Activated naive CD4-positive, alpha-beta T cell treated with anti-CD3 and anti-CD28 coated beads for 36 hours (primary cell): ENCODE results near the gene DMAC2. TPM values are rescaled to one million over a fixed set of nuclear protein-coding genes. Genes with fewer than 3 reads are reported as not detected.
A peak's percentile ranks its signal among the peaks of the same experiment; 100 is the strongest.

Source experiments
- CTCF ChIA-PET: fragments of 350-600 bp; sonication (Branson Sonifier 250); formaldehyde crosslinking; loops from one replicate; lab custom pipeline; 2021; ENCODE audit warnings: antibody characterized with exemption; lab: Charles Lee
- DNase-seq: peaks from one replicate; pipeline ENCODE4 v3.0.0-alpha.2; 2020
- H3K27ac Mint-ChIP-seq: one replicate; pipeline ENCODE4 v1.8.0; 2021; ENCODE audit warnings: mild to moderate bottlenecking, mixed read lengths
- H3K27me3 Mint-ChIP-seq: one replicate; pipeline ENCODE4 v1.8.0; 2021; ENCODE audit warnings: low read depth, mixed read lengths
- H3K36me3 Mint-ChIP-seq: one replicate; pipeline ENCODE4 v1.8.0; 2021; ENCODE audit warnings: low read depth, mixed read lengths
- H3K4me1 Mint-ChIP-seq: one replicate; pipeline ENCODE4 v1.8.0; 2021; ENCODE audit warnings: low read depth, mixed read lengths
- H3K4me3 Mint-ChIP-seq: one replicate; pipeline ENCODE4 v1.8.0; 2021; ENCODE audit warnings: mild to moderate bottlenecking, moderate library complexity, mixed read lengths
- H3K9me3 Mint-ChIP-seq: one replicate; pipeline ENCODE4 v1.8.0; 2021; ENCODE audit warnings: mixed read lengths
- intact Hi-C: fragments of 100-400 bp; cut with micrococcal nuclease; formaldehyde crosslinking; loops from one replicate; pipeline ENCODE4 v1.15.1; 2023
- total RNA-seq, 2 experiments: library from RNA; stranded (reverse); gene quantifications; one replicate each; pipeline ENCODE4 v1.2.3, GENCODE V29; 2021

Gene DMAC2
- total RNA-seq, 2 experiments from 2014 or later: 51.5 to 53.8 TPM

- intact Hi-C loops: no loop called here
- no peak overlapping the region for H3K27ac Mint-ChIP-seq
- CTCF ChIA-PET: interaction anchor here (1.0 to 2.4 kb wide), 7 partner anchors 8 to 186 kb away, joined by 3 to 14 read pairs (median 10); partner anchors contain the start of gene DMAC2
Measured at GRCh38 chr19:41456342-41456918, 16.7 kb upstream of the DMAC2 start.

GRCh38 chr19:41455936-41456335, 16.2 kb upstream of the DMAC2 start:
- H3K4me1 Mint-ChIP-seq: peaks cover 15% of the 10 kb centered on the region
- H3K9me3 Mint-ChIP-seq: no peaks in the 10 kb centered on the region
- no peak overlapping the region for H3K4me3 Mint-ChIP-seq
- no peaks in the 10 kb centered on the region for H3K36me3 Mint-ChIP-seq
- no peak overlapping the region for H3K27ac Mint-ChIP-seq
- no peaks in the 10 kb centered on the region for H3K27me3 Mint-ChIP-seq
- DNase-seq: no peak
- intact Hi-C loops: no loop called here
- CTCF ChIA-PET: interaction anchor here (1.0 to 2.4 kb wide), 6 partner anchors 9 to 187 kb away, joined by 3 to 14 read pairs (median 8); partner anchors contain the start of gene DMAC2

More at GRCh38 chr19:41456342-41456918, 16.7 kb upstream of the DMAC2 start:
- H3K27me3 Mint-ChIP-seq: no peaks in the 10 kb centered on the region
- peaks cover 15% of the 10 kb centered on the region for H3K4me1 Mint-ChIP-seq
- H3K4me3 Mint-ChIP-seq: no peak overlapping the region
- no peaks in the 10 kb centered on the region for H3K9me3 Mint-ChIP-seq
- H3K36me3 Mint-ChIP-seq: no peaks in the 10 kb centered on the region
- DNase-seq: no peak

GRCh38 chr19:41452584-41453275, 13.0 kb upstream of the DMAC2 start:
- Mint-ChIP-seq H3K36me3 (no peaks in the 10 kb centered on the region), H3K27me3 (no peaks in the 10 kb centered on the region), H3K4me3 (no peak overlapping the region), H3K4me1 (peaks cover 22% of the 10 kb centered on the region), H3K9me3 (no peaks in the 10 kb centered on the region), H3K27ac (no peak overlapping the region)
- intact Hi-C loops: no loop called here
- no peak for DNase-seq
- CTCF ChIA-PET: interaction anchor here (0.7 to 9.5 kb wide), 3 partner anchors 12 to 175 kb away, joined by 3 to 185 read pairs (median 6); partner anchors contain the start of gene DMAC2

- Mint-ChIP-seq H3K9me3 (no peaks in the 10 kb centered on the region), H3K27me3 (no peaks in the 10 kb centered on the region), H3K4me3 (peak overlapping the region; percentile 18), H3K36me3 (no peaks in the 10 kb centered on the region), H3K27ac (peak overlapping the region; percentile 56), H3K4me1 (peaks cover 11% of the 10 kb centered on the region)
- intact Hi-C loops: loop anchor here (1.0 to 5.0 kb wide), 6 partner anchors 67 to 248 kb away; no protein-coding TSS in a partner anchor
- CTCF ChIA-PET: interaction anchor here (0.6 to 9.5 kb wide), 23 partner anchors 8 to 832 kb away, joined by 3 to 185 read pairs (median 4); partner anchors contain the start of genes CEACAM21 and DMAC2
- DNase-seq: no peak
Measured at GRCh38 chr19:41449865-41450178, 10.1 kb upstream of the DMAC2 start.

- CTCF ChIA-PET: interaction anchor here (0.6 to 9.5 kb wide), 34 partner anchors 8 to 326 kb away, joined by 3 to 185 read pairs (median 4); partner anchors contain the start of genes CEACAM21 and DMAC2
- intact Hi-C loops: loop anchor here (1.0 to 5.0 kb wide), 6 partner anchors 68 to 247 kb away; no protein-coding TSS in a partner anchor
- peaks cover 11% of the 10 kb centered on the region for H3K4me1 Mint-ChIP-seq
Measured at GRCh38 chr19:41449079-41449864, 9.6 kb upstream of the DMAC2 start.

GRCh38 chr19:41447732-41448332, 8.1 kb upstream of the DMAC2 start:
- Mint-ChIP-seq H3K4me3 (no peak overlapping the region), H3K27me3 (no peaks in the 10 kb centered on the region), H3K27ac (no peak overlapping the region), H3K36me3 (no peaks in the 10 kb centered on the region), H3K4me1 (peaks cover 11% of the 10 kb centered on the region), H3K9me3 (no peaks in the 10 kb centered on the region)
- CTCF ChIA-PET: interaction anchor here (0.7 to 9.5 kb wide), 14 partner anchors 8 to 259 kb away, joined by 3 to 185 read pairs (median 8); partner anchors contain the start of genes CEACAM21 and DMAC2
- intact Hi-C loops: loop anchor here (5.0 kb wide), 2 partner anchors 69 to 246 kb away; no protein-coding TSS in a partner anchor
- no peak for DNase-seq

More at GRCh38 chr19:41449079-41449864, 9.6 kb upstream of the DMAC2 start:
- DNase-seq: peak; percentile 84
- Mint-ChIP-seq H3K27ac (peak overlapping the region; percentile 56), H3K27me3 (no peaks in the 10 kb centered on the region), H3K36me3 (no peaks in the 10 kb centered on the region), H3K9me3 (no peaks in the 10 kb centered on the region), H3K4me3 (peak overlapping the region; percentile 77)

DNA sequence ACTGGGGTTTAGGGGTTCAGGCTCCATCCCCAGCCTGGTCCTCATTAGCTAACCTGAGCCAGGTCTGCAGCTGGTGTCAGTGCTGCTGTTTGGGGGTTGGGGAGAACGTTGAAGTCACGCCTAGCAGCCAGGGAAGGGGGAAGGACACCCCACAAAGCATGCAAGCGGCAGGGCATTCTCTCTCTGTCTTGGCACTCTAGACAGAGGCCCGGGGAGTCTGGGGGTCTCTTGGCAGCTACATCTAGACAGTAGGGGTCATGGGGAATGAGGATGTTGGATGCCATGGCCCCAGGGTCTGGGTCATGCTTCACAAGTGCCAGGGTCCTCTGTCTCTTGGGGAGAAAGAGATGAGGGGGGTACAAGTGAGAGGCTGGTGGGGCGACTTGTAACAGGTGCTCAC, 5.9 kb upstream of the DMAC2 start:
- no peak overlapping the region for H3K4me3 Mint-ChIP-seq

GRCh38 chr19:41443813-41444455, 4.2 kb upstream of the DMAC2 start:
- Mint-ChIP-seq H3K27ac (no peak overlapping the region), H3K27me3 (no peaks in the 10 kb centered on the region), H3K36me3 (no peaks in the 10 kb centered on the region), H3K4me3 (no peak overlapping the region), H3K9me3 (no peaks in the 10 kb centered on the region), H3K4me1 (peaks cover 5% of the 10 kb centered on the region)
- no peak for DNase-seq
- CTCF ChIA-PET: no interaction called here
- intact Hi-C loops: no loop called here

More for the DNA sequence above, 5.9 kb upstream of the DMAC2 start:
- Mint-ChIP-seq H3K27ac (no peak overlapping the region), H3K4me1 (peaks cover 11% of the 10 kb centered on the region), H3K9me3 (no peaks in the 10 kb centered on the region), H3K27me3 (no peaks in the 10 kb centered on the region), H3K36me3 (no peaks in the 10 kb centered on the region)
- DNase-seq: no peak
- CTCF ChIA-PET: interaction anchor here (7.6 to 9.5 kb wide), 2 partner anchors 122 to 151 kb away, joined by 92 to 185 read pairs; no protein-coding TSS in a partner anchor
- intact Hi-C loops: loop anchor here (5.0 kb wide), 2 partner anchors 72 to 243 kb away; no protein-coding TSS in a partner anchor

GRCh38 chr19:41442473-41443355, 3.0 kb upstream of the DMAC2 start, which contains the start of gene ERICH4:
Gene ERICH4 (plus strand): TSS chr19:41443156. CDS start chr19:41443170, 14 bp downstream.
- intact Hi-C loops: no loop called here
- peaks cover 9% of the 10 kb centered on the region for H3K4me1 Mint-ChIP-seq
- CTCF ChIA-PET: interaction anchor here (0.7 kb wide), 1 partner anchor 204 kb away, joined by 4 read pairs; no protein-coding TSS in a partner anchor
- no peak within 1 kb of the TSS for H3K4me3 Mint-ChIP-seq
- DNase-seq: no peak
- no peaks in the 10 kb centered on the region for H3K9me3 Mint-ChIP-seq
- peaks cover 1% of the 10 kb centered on the region for H3K36me3 Mint-ChIP-seq
- no peaks in the 10 kb centered on the region for H3K27me3 Mint-ChIP-seq
- no peak within 1 kb of the TSS for H3K27ac Mint-ChIP-seq

DNA sequence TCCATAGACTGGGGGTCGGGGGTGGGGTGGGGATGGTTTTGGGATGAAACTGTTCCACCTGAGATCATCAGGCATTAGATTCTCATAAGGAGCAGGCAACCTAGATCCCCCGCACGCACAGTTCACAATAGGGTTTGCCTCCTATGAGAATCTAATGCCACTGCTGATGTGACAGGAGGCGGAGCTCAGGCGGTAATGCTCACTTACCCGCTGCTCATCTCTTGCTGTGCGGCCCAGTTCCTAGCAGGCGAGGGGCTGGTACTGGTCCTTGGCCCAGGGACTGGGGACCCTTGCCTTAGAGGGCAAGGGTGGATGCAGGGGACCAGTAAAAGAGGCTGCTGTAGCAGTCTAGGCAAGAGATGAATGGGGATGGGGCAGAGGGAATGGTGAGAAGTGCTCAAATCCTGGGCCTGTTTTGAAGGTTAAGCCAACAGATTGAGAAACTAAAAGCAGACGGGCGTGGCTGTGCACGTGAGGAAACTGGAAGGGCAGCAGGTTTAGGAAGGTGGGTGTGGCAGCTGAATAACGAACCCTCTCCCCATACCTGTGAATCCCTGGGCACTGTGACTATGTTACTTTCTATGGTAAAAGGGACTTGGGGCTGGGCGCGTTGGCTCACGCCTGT, 1.7 kb upstream of the DMAC2 start:
- H3K36me3 Mint-ChIP-seq: peaks cover 3% of the 10 kb centered on the region
- CTCF ChIA-PET: no interaction called here
- no peak for DNase-seq
- H3K4me3 Mint-ChIP-seq: no peak overlapping the region
- no peaks in the 10 kb centered on the region for H3K27me3 Mint-ChIP-seq
- peaks cover 12% of the 10 kb centered on the region for H3K4me1 Mint-ChIP-seq
- H3K9me3 Mint-ChIP-seq: no peaks in the 10 kb centered on the region
- intact Hi-C loops: loop anchor here (2.0 kb wide), 1 partner anchor 155 kb away; no protein-coding TSS in a partner anchor
- H3K27ac Mint-ChIP-seq: no peak overlapping the region
